Lower lobe of right lung (tissue), 2 donors: ENCODE data around the gene FAM53C. TPM values are rescaled to one million over a fixed set of nuclear protein-coding genes. Genes with fewer than 3 reads are reported as not detected.

Experiments
- ATAC-seq, 2 donors: fragments of 200-7000 bp; cut with Tn5 transposase; one replicate each; pipeline ENCODE4 v1.9.1; 2020 to 2022; ENCODE audit warnings: mild to moderate bottlenecking in 2 of 2, moderate library complexity in 2 of 2
- DNase-seq: peaks from one replicate; pipeline ENCODE4 v3.0.0-alpha.2; 2020
- H3K27ac ChIP-seq: fragments of 200-600 bp; one replicate; pipeline ENCODE4 v1.8.0; 2022
- H3K27me3 ChIP-seq: fragments of 200-600 bp; one replicate; pipeline ENCODE4 v1.8.0; 2022; ENCODE audit warnings: low read depth
- H3K36me3 ChIP-seq: fragments of 200-600 bp; one replicate; pipeline ENCODE4 v1.8.0; 2022; ENCODE audit warnings: mild to moderate bottlenecking
- H3K4me1 ChIP-seq: fragments of 200-600 bp; one replicate; pipeline ENCODE4 v1.8.0; 2022
- H3K4me3 ChIP-seq: fragments of 200-600 bp; one replicate; pipeline ENCODE4 v1.8.0; 2022; ENCODE audit warnings: mild to moderate bottlenecking
- H3K9me3 ChIP-seq: fragments of 200-600 bp; one replicate; pipeline ENCODE4 v1.8.0; 2022
- CTCF ChIP-seq: fragments of 200-600 bp; IDR thresholded peaks from one replicate; pipeline ENCODE4 v1.8.0; 2022; ENCODE audit warnings: antibody characterized with exemption, mild to moderate bottlenecking
- intact Hi-C: fragments of 100-400 bp; cut with DNase I; formaldehyde crosslinking; loops from one replicate; pipeline ENCODE4 v1.11.0; 2022
- long read RNA-seq: library from polyadenylated mRNA; unstranded; transcript quantifications from one replicate; pipeline ENCODE4 v2.0.0, GENCODE V29; 2021
- total RNA-seq: library from RNA; stranded (reverse); fragmentation: NEBNext Ultra II Directional; extraction: Animal tissue kit (Norgen Biotek cat#: 25700); gene quantifications from one replicate; pipeline ENCODE4 v1.2.1, GENCODE V29; 2021
- donor health status: DM: no; HTN: yes; CAD: no; lungs with severe emphysema.

FAM53C gene
- 23.3 TPM for total RNA-seq
- long read RNA-seq, full-length matches to known transcripts: 9 of 42 reads
- long read RNA-seq, partial matches to known transcripts: 20 of 42 reads
- long read RNA-seq, other reads (novel, unspliced or antisense): 13 of 42 reads

GRCh38 chr5:138337685-138338410 is at the start of gene FAM53C:
TSS of gene FAM53C (plus strand) at chr5:138338266. CDS start at chr5:138341336, 3,070 bp downstream.
- H3K27ac ChIP-seq: peak within 1 kb of the TSS; percentile 99
- no peak for TF ChIP-seq CTCF
- ATAC-seq: peak; percentile 96 to 97
- H3K27me3 ChIP-seq: no peaks in the 10 kb centered on the region
- peak; percentile 95 for DNase-seq
- intact Hi-C loops: no loop called here
- peaks cover 17% of the 10 kb centered on the region for H3K4me1 ChIP-seq
- H3K9me3 ChIP-seq: no peaks in the 10 kb centered on the region
- H3K4me3 ChIP-seq: peak within 1 kb of the TSS; percentile 89
- peaks cover 19% of the 10 kb centered on the region for H3K36me3 ChIP-seq

GRCh38 chr5:138289296-138289695 is 48.8 kb upstream of the FAM53C start:
- Histone ChIP-seq H3K27me3 (no peaks in the 10 kb centered on the region), H3K36me3 (no peaks in the 10 kb centered on the region), H3K4me3 (no peak overlapping the region), H3K9me3 (no peaks in the 10 kb centered on the region), H3K4me1 (no peaks in the 10 kb centered on the region), H3K27ac (no peak overlapping the region)
- ATAC-seq (no peak), DNase-seq (no peak)
- TF ChIP-seq CTCF: no peak
- intact Hi-C loops: no loop called here

GRCh38 chr5:138303372-138303771 is 34.7 kb upstream of the FAM53C start:
- Histone ChIP-seq H3K27ac (no peak overlapping the region), H3K27me3 (no peaks in the 10 kb centered on the region), H3K4me3 (no peak overlapping the region), H3K4me1 (no peaks in the 10 kb centered on the region), H3K36me3 (no peaks in the 10 kb centered on the region), H3K9me3 (no peaks in the 10 kb centered on the region)
- TF ChIP-seq CTCF: no peak
- intact Hi-C loops: no loop called here
- ATAC-seq (no peak), DNase-seq (no peak)

GRCh38 chr5:138305797-138306196 is 32.3 kb upstream of the FAM53C start:
- no peak overlapping the region for H3K27ac ChIP-seq
- H3K9me3 ChIP-seq: no peaks in the 10 kb centered on the region
- no peaks in the 10 kb centered on the region for H3K4me1 ChIP-seq
- ATAC-seq (no peak), DNase-seq (no peak)
- no peaks in the 10 kb centered on the region for H3K27me3 ChIP-seq
- intact Hi-C loops: no loop called here
- no peak overlapping the region for H3K4me3 ChIP-seq
- no peak for TF ChIP-seq CTCF
- no peaks in the 10 kb centered on the region for H3K36me3 ChIP-seq

GRCh38 chr5:138315751-138316278 is 22.3 kb upstream of the FAM53C start:
- TF ChIP-seq CTCF: no peak
- Histone ChIP-seq H3K4me3 (no peak overlapping the region), H3K36me3 (no peaks in the 10 kb centered on the region), H3K27ac (no peak overlapping the region), H3K9me3 (no peaks in the 10 kb centered on the region), H3K4me1 (no peaks in the 10 kb centered on the region), H3K27me3 (no peaks in the 10 kb centered on the region)
- ATAC-seq (no peak), DNase-seq (no peak)
- intact Hi-C loops: no loop called here
